GM06990 (cell line): ENCODE measurements around the gene FOXP3.

Experiments
- DNase-seq: peaks from one replicate; pipeline ENCODE4 v3.0.0-alpha.2; 2011; ENCODE audit not compliant: insufficient read length; ENCODE audit errors: extremely low read depth
- H3K27me3 ChIP-seq: replicated peaks from 2 replicates; pipeline ENCODE4 v1.6.0; 2011; ENCODE audit warnings: low read length; ENCODE audit not compliant: control insufficient read depth, insufficient read depth
- H3K36me3 ChIP-seq: 2 replicates; pipeline ENCODE4 v1.5.1; 2011; ENCODE audit warnings: low read length; ENCODE audit not compliant: control insufficient read depth, insufficient read depth
- H3K4me3 ChIP-seq: replicated peaks from 2 replicates; pipeline ENCODE4 v1.5.1; 2011; ENCODE audit warnings: low read depth, mild to moderate bottlenecking, control low read depth, low read length
- CTCF ChIP-seq: IDR thresholded peaks from 2 replicates; pipeline ENCODE4 v1.5.1; 2011; ENCODE audit warnings: low read length, control low read depth, mild to moderate bottlenecking, inconsistent platforms; ENCODE audit not compliant: insufficient read depth, poor library complexity, severe bottlenecking

Gene FOXP3

GRCh38 chrX:49277535-49277830 lies 13.0 kb upstream of the FOXP3 start:
- no peak overlapping the region for H3K4me3 ChIP-seq
- TF ChIP-seq CTCF: no peak
- no peaks in the 10 kb centered on the region; the same call in 1 of the 2 replicates for H3K36me3 ChIP-seq
- no peak for DNase-seq
- H3K27me3 ChIP-seq: no peaks in the 10 kb centered on the region

GRCh38 chrX:49276671-49277534 lies 12.4 kb upstream of the FOXP3 start:
- TF ChIP-seq CTCF: no peak
- H3K36me3 ChIP-seq: no peaks in the 10 kb centered on the region; the same call in 1 of the 2 replicates
- H3K4me3 ChIP-seq: no peak overlapping the region
- H3K27me3 ChIP-seq: no peaks in the 10 kb centered on the region
- no peak for DNase-seq

- no peak for TF ChIP-seq CTCF
- no peaks in the 10 kb centered on the region for H3K27me3 ChIP-seq
- no peaks in the 10 kb centered on the region; the same call in 1 of the 2 replicates for H3K36me3 ChIP-seq
- H3K4me3 ChIP-seq: no peak overlapping the region
- no peak for DNase-seq
These were observed 11.7 kb upstream of the FOXP3 start for GRCh38 chrX:49276207-49276606.

- H3K27me3 ChIP-seq: no peaks in the 10 kb centered on the region
- H3K4me3 ChIP-seq: no peak overlapping the region
- no peak for TF ChIP-seq CTCF
These were observed 8.7 kb upstream of the FOXP3 start for GRCh38 chrX:49273181-49273727.

GRCh38 chrX:49272421-49272820 lies 7.9 kb upstream of the FOXP3 start:
- H3K4me3 ChIP-seq: no peak overlapping the region
- H3K27me3 ChIP-seq: no peaks in the 10 kb centered on the region
- TF ChIP-seq CTCF: no peak
- no peaks in the 10 kb centered on the region; the same call in 1 of the 2 replicates for H3K36me3 ChIP-seq
- no peak for DNase-seq

More at GRCh38 chrX:49273181-49273727, 8.7 kb upstream of the FOXP3 start:
- DNase-seq: no peak
- no peaks in the 10 kb centered on the region; the same call in 1 of the 2 replicates for H3K36me3 ChIP-seq
